AG10803 (cell line): Measurements from ENCODE around the gene PADI4.

Experiments
- DNase-seq: peaks from one replicate; pipeline ENCODE4 v3.0.0; 2010; ENCODE audit warnings: low read depth
- H3K4me3 ChIP-seq: 2 replicates; pipeline ENCODE4 v1.5.1; 2011; ENCODE audit warnings: mild to moderate bottlenecking, low read length, control low read depth
- TF ChIP-seq, protein P1 (sequence below): conservative IDR thresholded peaks from 2 replicates; pipeline ENCODE4 v1.5.1; 2011; ENCODE audit warnings: mild to moderate bottlenecking, low read length, control low read depth, inconsistent platforms

Gene PADI4

DNA sequence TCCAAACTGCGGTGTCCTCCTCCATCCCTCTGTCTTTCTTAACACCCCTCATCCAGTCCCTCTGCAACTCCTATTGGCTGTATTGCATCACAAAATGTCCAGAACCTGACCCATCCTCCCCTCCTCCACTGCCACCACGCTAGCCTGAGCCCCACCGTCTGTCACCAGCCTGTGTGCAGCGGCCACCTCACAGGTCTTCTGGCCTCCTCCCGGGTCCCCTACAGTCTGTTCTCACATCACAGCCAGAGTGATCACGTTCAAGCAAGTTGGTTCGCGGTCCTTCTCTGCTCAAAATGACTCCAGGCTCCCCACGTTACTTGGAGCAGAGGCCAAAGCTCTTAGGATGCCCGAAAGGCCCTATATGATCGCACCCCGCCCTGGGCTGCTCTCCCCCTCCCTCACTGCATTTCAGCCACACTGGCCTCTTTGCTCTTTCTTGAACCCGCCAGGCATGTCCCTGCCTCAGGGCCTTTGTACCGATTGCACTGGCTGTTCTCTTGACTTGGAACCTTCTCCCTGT, 2.4 kb upstream of the PADI4 start:
- no peak overlapping the region for H3K4me3 ChIP-seq
- DNase-seq, result no peak
- TF ChIP-seq, protein P1, sequence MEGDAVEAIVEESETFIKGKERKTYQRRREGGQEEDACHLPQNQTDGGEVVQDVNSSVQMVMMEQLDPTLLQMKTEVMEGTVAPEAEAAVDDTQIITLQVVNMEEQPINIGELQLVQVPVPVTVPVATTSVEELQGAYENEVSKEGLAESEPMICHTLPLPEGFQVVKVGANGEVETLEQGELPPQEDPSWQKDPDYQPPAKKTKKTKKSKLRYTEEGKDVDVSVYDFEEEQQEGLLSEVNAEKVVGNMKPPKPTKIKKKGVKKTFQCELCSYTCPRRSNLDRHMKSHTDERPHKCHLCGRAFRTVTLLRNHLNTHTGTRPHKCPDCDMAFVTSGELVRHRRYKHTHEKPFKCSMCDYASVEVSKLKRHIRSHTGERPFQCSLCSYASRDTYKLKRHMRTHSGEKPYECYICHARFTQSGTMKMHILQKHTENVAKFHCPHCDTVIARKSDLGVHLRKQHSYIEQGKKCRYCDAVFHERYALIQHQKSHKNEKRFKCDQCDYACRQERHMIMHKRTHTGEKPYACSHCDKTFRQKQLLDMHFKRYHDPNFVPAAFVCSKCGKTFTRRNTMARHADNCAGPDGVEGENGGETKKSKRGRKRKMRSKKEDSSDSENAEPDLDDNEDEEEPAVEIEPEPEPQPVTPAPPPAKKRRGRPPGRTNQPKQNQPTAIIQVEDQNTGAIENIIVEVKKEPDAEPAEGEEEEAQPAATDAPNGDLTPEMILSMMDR, result no peak

DNA sequence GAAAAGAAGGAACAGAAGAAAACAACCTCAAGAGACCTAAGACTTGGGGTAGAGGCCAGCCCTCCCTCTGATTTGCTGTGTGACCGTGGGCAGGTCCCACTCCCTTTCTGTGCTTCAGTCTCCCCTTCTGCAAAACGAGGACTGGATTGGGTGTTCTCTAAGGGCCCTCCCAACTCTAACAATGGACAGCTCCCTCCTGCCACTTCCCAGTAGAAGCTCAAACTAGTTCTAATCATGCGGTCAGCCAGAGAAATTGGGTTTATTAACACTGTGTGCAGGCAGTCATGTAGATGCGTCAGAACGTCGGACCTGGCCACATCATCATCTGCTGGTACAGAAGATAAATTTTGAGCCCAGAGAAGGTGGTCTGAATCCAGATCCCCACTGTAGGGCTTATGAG, 1.6 kb upstream of the PADI4 start:
- TF ChIP-seq, protein P1, result no peak
- no peak overlapping the region for H3K4me3 ChIP-seq
- DNase-seq, result no peak

DNA sequence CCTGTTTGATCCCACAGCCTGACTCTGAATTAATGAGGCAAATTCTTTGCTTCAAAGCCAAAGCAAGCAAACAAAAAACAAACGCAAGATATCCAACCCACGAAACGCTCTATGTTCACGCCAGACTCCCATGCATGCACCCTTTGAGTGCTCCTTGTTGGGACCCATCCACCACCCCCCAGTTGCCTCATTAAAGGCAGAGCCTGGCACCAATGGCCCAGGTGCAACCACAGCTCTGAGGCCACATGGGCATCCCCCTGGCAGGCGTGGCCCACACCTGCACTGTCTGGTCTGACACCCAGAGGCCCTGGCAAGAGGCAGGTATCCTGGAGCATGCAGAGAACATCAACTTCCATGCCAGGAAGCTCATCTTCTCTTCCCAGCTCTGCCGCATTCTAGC, 1.1 kb upstream of the PADI4 start:
- no peak for DNase-seq
- TF ChIP-seq, protein P1, result no peak
- H3K4me3 ChIP-seq, result no peak overlapping the region

- no peak overlapping the region for H3K4me3 ChIP-seq
- no peak for DNase-seq
- TF ChIP-seq, protein P1, result no peak
Measured at GRCh38 chr1:17307329-17307728, 668 bp upstream of the PADI4 start.

- no peak for DNase-seq
- no peak overlapping the region for H3K4me3 ChIP-seq
- TF ChIP-seq, protein P1, result no peak
Measured at GRCh38 chr1:17308593-17308992, 596 bp downstream of the PADI4 start.

GRCh38 chr1:17309426-17310067, 1.6 kb downstream of the PADI4 start:
- TF ChIP-seq, protein P1, result no peak
- H3K4me3 ChIP-seq, result no peak overlapping the region
- DNase-seq, result no peak

DNA sequence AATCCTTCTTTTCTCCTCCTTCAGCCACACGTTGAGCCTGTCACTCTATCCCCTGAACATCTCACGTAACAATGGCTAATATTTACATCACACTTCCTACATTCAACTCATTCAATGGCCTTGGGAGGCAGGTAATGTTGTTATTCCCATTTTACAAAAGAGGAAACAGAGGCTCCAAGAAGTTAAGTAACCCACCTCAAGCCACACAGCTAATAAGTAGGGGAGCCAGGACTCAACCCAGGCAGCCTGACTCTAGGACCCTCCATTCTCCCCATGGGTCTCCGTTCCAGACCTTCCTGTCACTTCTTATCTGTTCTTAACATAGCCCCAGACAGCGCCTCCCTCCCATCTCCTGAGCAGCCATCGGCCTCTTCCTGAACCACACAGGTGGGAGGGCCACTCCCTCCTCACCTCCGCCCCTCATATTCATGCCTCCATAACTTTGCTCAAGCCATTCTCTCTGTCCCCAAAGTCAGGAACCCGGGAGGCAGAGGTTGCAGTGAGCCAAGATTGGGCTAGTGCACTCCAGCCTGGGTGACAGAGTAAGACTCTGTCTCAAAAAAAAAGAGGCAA, 2.2 kb downstream of the PADI4 start:
- DNase-seq, result no peak
- TF ChIP-seq, protein P1, result no peak
- no peak overlapping the region for H3K4me3 ChIP-seq
